ENCODE results near the gene FAM222A.

Gene FAM222A

GRCh38 chr12:109725321-109726105 lies 11.9 kb downstream of the FAM222A start:
- H3K27ac ChIP-seq (ENCODE audit: low read depth, low read length) = no peak overlapping the region
- TF ChIP-seq EZH2phosphoT487 (IDR thresholded peaks at IDR 0.05; ENCODE audit: borderline replicate concordance, low read length) (no peak), CTCF (IDR thresholded peaks at IDR 0.05; ENCODE audit: low read depth, low read length, poor library complexity, severe bottlenecking) (no peak)
- no peaks in the 10 kb centered on the region for H3K9me3 ChIP-seq (ENCODE audit: control insufficient read depth, insufficient read depth, low read length)

GRCh38 chr12:109726106-109726497 lies 12.5 kb downstream of the FAM222A start:
- Histone ChIP-seq H3K27ac (ENCODE audit: low read depth, low read length) (no peak overlapping the region), H3F3A (ENCODE audit: control insufficient read depth, insufficient read depth) (no peaks in the 10 kb centered on the region), H3K9me3 (ENCODE audit: control insufficient read depth, insufficient read depth, low read length) (no peaks in the 10 kb centered on the region), H3K79me2 (ENCODE audit: control insufficient read depth, low read length) (no peaks in the 10 kb centered on the region), H3K4me2 (ENCODE audit: low read length) (no peak overlapping the region), H3K4me3 (ENCODE audit: low read length) (no peak overlapping the region), H3K9me2 (replicated peaks; ENCODE audit: control insufficient read depth, low read length) (no peaks in the 10 kb centered on the region), H3K4me1 (ENCODE audit: control insufficient read depth, low read length) (no peaks in the 10 kb centered on the region), H4K20me1 (ENCODE audit: control insufficient read depth, insufficient read depth, low read depth, low read length) (no peaks in the 10 kb centered on the region), H3K27me3 (ENCODE audit: control insufficient read depth, low read length) (no peaks in the 10 kb centered on the region), H3K36me3 (ENCODE audit: control insufficient read depth, low read length) (no peaks in the 10 kb centered on the region)
- TF ChIP-seq CTCF (IDR thresholded peaks at IDR 0.05; ENCODE audit: low read depth, low read length, poor library complexity, severe bottlenecking) = no peak
- no peak for TF ChIP-seq EZH2phosphoT487 (IDR thresholded peaks at IDR 0.05; ENCODE audit: borderline replicate concordance, low read length)

More at GRCh38 chr12:109725321-109726105, 11.9 kb downstream of the FAM222A start:
- no peaks in the 10 kb centered on the region for H3F3A ChIP-seq (ENCODE audit: control insufficient read depth, insufficient read depth)
- no peak overlapping the region for H3K4me3 ChIP-seq (ENCODE audit: low read length)
- no peaks in the 10 kb centered on the region for H3K79me2 ChIP-seq (ENCODE audit: control insufficient read depth, low read length)
- H3K4me2 ChIP-seq (ENCODE audit: low read length) = no peak overlapping the region
- no peaks in the 10 kb centered on the region for H3K36me3 ChIP-seq (ENCODE audit: control insufficient read depth, low read length)
- no peaks in the 10 kb centered on the region for H3K27me3 ChIP-seq (ENCODE audit: control insufficient read depth, low read length)
- no peaks in the 10 kb centered on the region for H3K4me1 ChIP-seq (ENCODE audit: control insufficient read depth, low read length)
- H4K20me1 ChIP-seq (ENCODE audit: control insufficient read depth, insufficient read depth, low read depth, low read length) = no peaks in the 10 kb centered on the region
- H3K9me2 ChIP-seq (replicated peaks; ENCODE audit: control insufficient read depth, low read length) = no peaks in the 10 kb centered on the region

GRCh38 chr12:109726511-109727038 lies 12.9 kb downstream of the FAM222A start:
- H3K9me2 ChIP-seq (replicated peaks; ENCODE audit: control insufficient read depth, low read length) = no peaks in the 10 kb centered on the region
- no peaks in the 10 kb centered on the region for H3K79me2 ChIP-seq (ENCODE audit: control insufficient read depth, low read length)
- H3K4me2 ChIP-seq (ENCODE audit: low read length) = no peak overlapping the region
- H4K20me1 ChIP-seq (ENCODE audit: control insufficient read depth, insufficient read depth, low read depth, low read length) = no peaks in the 10 kb centered on the region
- H3K36me3 ChIP-seq (ENCODE audit: control insufficient read depth, low read length) = no peaks in the 10 kb centered on the region
- no peaks in the 10 kb centered on the region for H3K27me3 ChIP-seq (ENCODE audit: control insufficient read depth, low read length)
- H3K4me1 ChIP-seq (ENCODE audit: control insufficient read depth, low read length) = no peaks in the 10 kb centered on the region
- no peaks in the 10 kb centered on the region for H3F3A ChIP-seq (ENCODE audit: control insufficient read depth, insufficient read depth)
- H3K9me3 ChIP-seq (ENCODE audit: control insufficient read depth, insufficient read depth, low read length) = no peaks in the 10 kb centered on the region
- H3K27ac ChIP-seq (ENCODE audit: low read depth, low read length) = no peak overlapping the region
- TF ChIP-seq EZH2phosphoT487 (IDR thresholded peaks at IDR 0.05; ENCODE audit: borderline replicate concordance, low read length) = no peak
- TF ChIP-seq CTCF (IDR thresholded peaks at IDR 0.05; ENCODE audit: low read depth, low read length, poor library complexity, severe bottlenecking) = no peak
- H3K4me3 ChIP-seq (ENCODE audit: low read length) = no peak overlapping the region
